ENCODE measurements around the gene UIMC1.

Gene UIMC1

DNA sequence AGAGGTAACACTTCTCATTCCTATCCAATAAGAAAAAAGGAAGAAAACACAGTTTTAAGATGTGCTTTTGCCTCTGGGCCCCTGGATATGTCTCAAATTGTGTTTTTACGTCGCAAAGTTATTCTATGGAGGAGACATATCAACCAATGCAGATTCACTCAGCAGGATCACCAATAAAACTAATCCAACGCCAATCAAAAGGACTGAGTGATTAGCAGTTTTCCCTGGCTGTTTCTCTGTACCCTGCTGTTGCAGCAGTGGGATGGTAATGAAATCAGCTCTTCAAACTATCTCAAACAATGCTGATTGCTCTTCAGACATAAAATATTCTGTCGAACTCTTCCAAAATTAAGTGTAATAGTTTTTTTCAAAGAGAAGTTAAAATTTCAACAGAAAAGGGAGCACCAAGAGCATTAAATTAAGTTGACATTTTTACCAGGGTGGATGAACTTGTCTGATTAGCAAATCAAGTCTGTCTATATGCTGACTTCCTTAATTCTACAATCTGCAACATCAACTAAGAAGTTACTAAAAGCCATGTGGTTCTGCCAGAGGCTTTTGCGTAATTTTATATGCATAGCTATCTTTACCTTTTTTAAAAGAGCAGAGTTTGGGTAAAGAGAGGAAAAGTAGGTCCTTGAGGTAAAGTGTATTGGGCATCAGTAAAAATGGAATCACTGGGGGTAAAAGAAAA lies 97.8 kb downstream of the UIMC1 start:
- Histone ChIP-seq H3K36me3 (peaks cover 38% of the 10 kb centered on the region), H3K27me3 (no peaks in the 10 kb centered on the region), H3K4me3 (ENCODE audit: low read depth, low read length) (no peak overlapping the region), H3K9me3 (no peaks in the 10 kb centered on the region), H3K4me1 (no peaks in the 10 kb centered on the region)
- TF ChIP-seq, protein P1, sequence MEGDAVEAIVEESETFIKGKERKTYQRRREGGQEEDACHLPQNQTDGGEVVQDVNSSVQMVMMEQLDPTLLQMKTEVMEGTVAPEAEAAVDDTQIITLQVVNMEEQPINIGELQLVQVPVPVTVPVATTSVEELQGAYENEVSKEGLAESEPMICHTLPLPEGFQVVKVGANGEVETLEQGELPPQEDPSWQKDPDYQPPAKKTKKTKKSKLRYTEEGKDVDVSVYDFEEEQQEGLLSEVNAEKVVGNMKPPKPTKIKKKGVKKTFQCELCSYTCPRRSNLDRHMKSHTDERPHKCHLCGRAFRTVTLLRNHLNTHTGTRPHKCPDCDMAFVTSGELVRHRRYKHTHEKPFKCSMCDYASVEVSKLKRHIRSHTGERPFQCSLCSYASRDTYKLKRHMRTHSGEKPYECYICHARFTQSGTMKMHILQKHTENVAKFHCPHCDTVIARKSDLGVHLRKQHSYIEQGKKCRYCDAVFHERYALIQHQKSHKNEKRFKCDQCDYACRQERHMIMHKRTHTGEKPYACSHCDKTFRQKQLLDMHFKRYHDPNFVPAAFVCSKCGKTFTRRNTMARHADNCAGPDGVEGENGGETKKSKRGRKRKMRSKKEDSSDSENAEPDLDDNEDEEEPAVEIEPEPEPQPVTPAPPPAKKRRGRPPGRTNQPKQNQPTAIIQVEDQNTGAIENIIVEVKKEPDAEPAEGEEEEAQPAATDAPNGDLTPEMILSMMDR (IDR thresholded peaks at IDR 0.05; ENCODE audit: low read depth, low read length), result no peak
- DNase-seq, result no peak

DNA sequence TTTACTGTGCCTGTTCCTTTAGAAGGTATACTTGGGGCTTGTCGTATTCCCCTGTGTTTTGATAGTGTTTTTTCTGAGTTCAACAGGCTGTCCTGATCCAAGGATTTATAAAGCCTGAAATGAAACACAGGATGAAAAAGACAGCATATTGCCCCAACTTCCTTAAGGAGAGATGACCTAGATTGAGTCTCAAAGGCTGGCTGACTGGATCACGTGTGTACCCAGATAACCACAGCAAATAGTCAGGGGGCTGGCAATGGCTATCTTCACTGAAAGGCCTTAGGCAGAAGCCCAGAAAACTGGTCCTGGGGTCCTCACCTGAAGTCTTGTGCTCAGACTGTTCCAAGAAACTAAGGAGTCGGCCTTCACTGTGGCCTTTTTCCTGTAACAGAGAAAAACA lies 99.8 kb downstream of the UIMC1 start:
- H3K4me1 ChIP-seq, result no peaks in the 10 kb centered on the region
- TF ChIP-seq, protein P1 (IDR thresholded peaks at IDR 0.05; ENCODE audit: low read depth, low read length), result no peak
- no peak for DNase-seq
- no peaks in the 10 kb centered on the region for H3K9me3 ChIP-seq
- peaks cover 50% of the 10 kb centered on the region for H3K36me3 ChIP-seq
- no peak overlapping the region for H3K4me3 ChIP-seq (ENCODE audit: low read depth, low read length)
- no peaks in the 10 kb centered on the region for H3K27me3 ChIP-seq

GRCh38 chr5:176906126-176906525 lies 100.5 kb downstream of the UIMC1 start:
- peaks cover 50% of the 10 kb centered on the region for H3K36me3 ChIP-seq
- no peaks in the 10 kb centered on the region for H3K4me1 ChIP-seq

GRCh38 chr5:176904276-176904675 lies 102.3 kb downstream of the UIMC1 start:
- TF ChIP-seq, protein P1 (IDR thresholded peaks at IDR 0.05; ENCODE audit: low read depth, low read length), result no peak
- DNase-seq, result no peak
- Histone ChIP-seq H3K27me3 (no peaks in the 10 kb centered on the region), H3K4me1 (no peaks in the 10 kb centered on the region), H3K9me3 (no peaks in the 10 kb centered on the region), H3K4me3 (ENCODE audit: low read depth, low read length) (no peak overlapping the region), H3K36me3 (peaks cover 46% of the 10 kb centered on the region)

More at GRCh38 chr5:176906126-176906525, 100.5 kb downstream of the UIMC1 start:
- no peak overlapping the region for H3K4me3 ChIP-seq (ENCODE audit: low read depth, low read length)
- H3K27me3 ChIP-seq, result no peaks in the 10 kb centered on the region
- H3K9me3 ChIP-seq, result no peaks in the 10 kb centered on the region
- no peak for DNase-seq
- TF ChIP-seq, protein P1 (IDR thresholded peaks at IDR 0.05; ENCODE audit: low read depth, low read length), result no peak

DNA sequence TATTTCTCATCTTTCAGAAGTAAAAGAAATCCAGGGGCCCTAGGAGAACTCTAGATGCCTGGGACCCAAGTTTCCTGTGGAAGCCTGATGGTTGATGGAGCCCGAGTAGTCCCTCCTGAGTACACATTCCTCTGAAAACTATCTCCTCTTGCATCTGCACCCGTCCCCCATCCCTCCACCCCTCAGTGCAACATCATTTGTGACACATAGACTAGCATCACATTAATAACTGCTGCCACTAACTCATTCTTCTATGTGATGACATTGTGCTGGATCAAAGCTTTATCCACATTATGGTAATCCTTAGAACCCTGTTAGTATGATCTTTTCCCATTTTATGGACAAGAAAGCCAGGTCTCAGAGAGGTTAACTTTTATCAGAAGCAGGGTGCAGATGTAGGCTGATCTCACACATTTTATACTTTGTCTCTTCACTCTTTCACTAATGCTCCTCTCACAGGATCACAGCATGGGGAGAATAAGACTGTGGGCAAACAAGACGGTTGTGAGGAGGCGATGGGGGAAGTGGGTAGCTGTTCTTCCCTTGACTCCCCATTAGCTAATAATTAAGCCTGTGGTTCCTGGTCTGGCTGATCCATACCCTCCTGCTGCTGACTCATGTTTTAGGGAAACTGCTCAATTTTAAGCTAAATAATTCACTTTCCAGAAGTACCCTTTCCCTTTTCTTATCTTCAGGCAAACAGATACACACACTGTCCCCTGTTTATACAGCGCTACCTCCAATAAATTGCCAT lies 103.5 kb downstream of the UIMC1 start:
- no peak for DNase-seq
- H3K36me3 ChIP-seq, result peaks cover 43% of the 10 kb centered on the region
- no peak overlapping the region for H3K4me3 ChIP-seq (ENCODE audit: low read depth, low read length)
- TF ChIP-seq, protein P1 (IDR thresholded peaks at IDR 0.05; ENCODE audit: low read depth, low read length), result no peak
- no peaks in the 10 kb centered on the region for H3K9me3 ChIP-seq
- no peaks in the 10 kb centered on the region for H3K27me3 ChIP-seq
- H3K4me1 ChIP-seq, result no peaks in the 10 kb centered on the region

All from BE2C (cell line).